Measurements from ENCODE around the gene CDK10.
"Not testable (repeated sequence)": the region's sequence is repeated elsewhere in the genome, so short reads cannot be mapped to it uniquely, and the experiment has no call there.

The CDK10 gene

GRCh38 chr16:89660146-89660545 lies 26.3 kb upstream of the CDK10 start:
- Histone ChIP-seq H3K36me3 (ENCODE audit: control insufficient read depth, insufficient read depth, low read length) (peaks cover 4% of the 10 kb centered on the region), H3K27me3 (replicated peaks; ENCODE audit: control insufficient read depth, insufficient read depth, low read length) (no peaks in the 10 kb centered on the region)

GRCh38 chr16:89661215-89661614 lies 25.3 kb upstream of the CDK10 start:
- DNase-seq (ENCODE audit: extremely low read depth, insufficient read length): no peak
- H3K27me3 ChIP-seq (replicated peaks; ENCODE audit: control insufficient read depth, insufficient read depth, low read length): no peaks in the 10 kb centered on the region
- peaks cover 4% of the 10 kb centered on the region for H3K36me3 ChIP-seq (ENCODE audit: control insufficient read depth, insufficient read depth, low read length)
- no peak overlapping the region for H3K4me3 ChIP-seq (replicated peaks; ENCODE audit: low read depth, low read length)
- TF ChIP-seq, protein P1, sequence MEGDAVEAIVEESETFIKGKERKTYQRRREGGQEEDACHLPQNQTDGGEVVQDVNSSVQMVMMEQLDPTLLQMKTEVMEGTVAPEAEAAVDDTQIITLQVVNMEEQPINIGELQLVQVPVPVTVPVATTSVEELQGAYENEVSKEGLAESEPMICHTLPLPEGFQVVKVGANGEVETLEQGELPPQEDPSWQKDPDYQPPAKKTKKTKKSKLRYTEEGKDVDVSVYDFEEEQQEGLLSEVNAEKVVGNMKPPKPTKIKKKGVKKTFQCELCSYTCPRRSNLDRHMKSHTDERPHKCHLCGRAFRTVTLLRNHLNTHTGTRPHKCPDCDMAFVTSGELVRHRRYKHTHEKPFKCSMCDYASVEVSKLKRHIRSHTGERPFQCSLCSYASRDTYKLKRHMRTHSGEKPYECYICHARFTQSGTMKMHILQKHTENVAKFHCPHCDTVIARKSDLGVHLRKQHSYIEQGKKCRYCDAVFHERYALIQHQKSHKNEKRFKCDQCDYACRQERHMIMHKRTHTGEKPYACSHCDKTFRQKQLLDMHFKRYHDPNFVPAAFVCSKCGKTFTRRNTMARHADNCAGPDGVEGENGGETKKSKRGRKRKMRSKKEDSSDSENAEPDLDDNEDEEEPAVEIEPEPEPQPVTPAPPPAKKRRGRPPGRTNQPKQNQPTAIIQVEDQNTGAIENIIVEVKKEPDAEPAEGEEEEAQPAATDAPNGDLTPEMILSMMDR (IDR thresholded peaks at IDR 0.05; ENCODE audit: insufficient read depth, low read length, poor library complexity, severe bottlenecking): no peak

More at GRCh38 chr16:89660146-89660545, 26.3 kb upstream of the CDK10 start:
- no peak for DNase-seq (ENCODE audit: extremely low read depth, insufficient read length)
- no peak overlapping the region for H3K4me3 ChIP-seq (replicated peaks; ENCODE audit: low read depth, low read length)
- TF ChIP-seq, protein P1 (IDR thresholded peaks at IDR 0.05; ENCODE audit: insufficient read depth, low read length, poor library complexity, severe bottlenecking): no peak

DNA sequence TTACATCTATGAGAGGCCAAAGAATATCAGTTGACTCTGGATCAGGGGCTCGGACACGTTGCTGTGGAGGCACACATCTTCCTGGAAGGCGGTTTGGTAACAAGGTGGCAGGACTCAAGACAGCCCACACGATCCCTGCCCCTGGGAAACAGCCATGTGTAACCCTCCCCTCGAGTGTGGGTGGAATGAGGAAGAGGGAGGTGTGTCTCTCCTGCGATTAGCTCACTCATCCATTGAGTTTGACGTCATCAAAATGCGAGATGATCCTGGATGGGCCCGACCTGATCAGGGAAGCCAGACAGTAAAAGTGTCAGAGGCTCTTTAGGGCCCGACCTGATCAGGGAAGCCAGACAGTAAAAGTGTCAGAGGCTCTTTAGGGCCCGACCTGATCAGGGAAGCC lies 22.3 kb upstream of the CDK10 start:
- H3K4me3 ChIP-seq (replicated peaks; ENCODE audit: low read depth, low read length); H3K36me3 ChIP-seq (ENCODE audit: control insufficient read depth, insufficient read depth, low read length); DNase-seq (ENCODE audit: extremely low read depth, insufficient read length); H3K27me3 ChIP-seq (replicated peaks; ENCODE audit: control insufficient read depth, insufficient read depth, low read length): not testable (repeated sequence)

- DNase-seq (ENCODE audit: extremely low read depth, insufficient read length); H3K27me3 ChIP-seq (replicated peaks; ENCODE audit: control insufficient read depth, insufficient read depth, low read length); H3K36me3 ChIP-seq (ENCODE audit: control insufficient read depth, insufficient read depth, low read length); H3K4me3 ChIP-seq (replicated peaks; ENCODE audit: low read depth, low read length): not testable (repeated sequence)
- TF ChIP-seq, protein P1 (IDR thresholded peaks at IDR 0.05; ENCODE audit: insufficient read depth, low read length, poor library complexity, severe bottlenecking): peak; percentile 45
Measured at GRCh38 chr16:89667000-89667399, 19.5 kb upstream of the CDK10 start.

DNA sequence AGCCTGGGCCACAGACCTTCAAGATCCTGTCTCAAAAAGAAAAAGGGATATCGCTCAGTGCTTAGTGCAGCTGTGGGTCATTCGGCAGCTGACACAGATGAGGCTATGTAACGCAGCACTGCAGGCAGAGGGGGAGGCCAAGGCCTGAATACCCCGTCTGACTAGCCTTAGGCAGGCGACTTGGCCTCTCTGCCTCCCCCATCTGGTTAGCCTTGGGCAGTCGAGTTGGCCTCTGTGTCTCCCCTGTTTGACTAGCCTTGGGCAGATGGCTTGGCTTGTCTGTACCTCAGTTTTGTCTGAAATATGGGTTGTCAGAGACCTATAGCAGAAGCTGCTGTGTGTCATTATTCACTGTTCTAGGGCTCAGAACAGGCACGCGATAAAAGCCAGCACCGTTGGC lies 18.9 kb upstream of the CDK10 start:
- Histone ChIP-seq H3K36me3 (ENCODE audit: control insufficient read depth, insufficient read depth, low read length) (no peaks in the 10 kb centered on the region; the same call in 1 of the 2 replicates), H3K4me3 (replicated peaks; ENCODE audit: low read depth, low read length) (no peak overlapping the region), H3K27me3 (replicated peaks; ENCODE audit: control insufficient read depth, insufficient read depth, low read length) (no peaks in the 10 kb centered on the region)
- DNase-seq (ENCODE audit: extremely low read depth, insufficient read length): no peak
- TF ChIP-seq, protein P1 (IDR thresholded peaks at IDR 0.05; ENCODE audit: insufficient read depth, low read length, poor library complexity, severe bottlenecking): no peak

DNA sequence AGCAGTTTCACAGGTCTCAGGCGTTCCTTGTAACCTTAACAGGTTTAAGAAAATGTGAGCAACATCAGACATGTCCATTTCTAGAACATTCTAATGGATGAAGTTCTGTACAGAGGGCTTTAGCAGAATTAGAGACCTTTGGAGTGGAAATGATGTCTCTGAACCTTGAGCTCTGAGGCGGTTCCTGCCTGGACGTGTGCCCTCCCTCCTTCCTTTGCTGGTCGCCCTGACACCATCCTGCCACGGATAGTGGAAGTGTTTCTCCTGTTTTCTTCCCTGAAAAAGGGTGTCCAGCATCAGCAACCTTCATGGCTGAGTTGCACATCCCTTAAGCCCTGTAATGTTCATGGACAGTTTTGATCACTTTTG lies 17.7 kb upstream of the CDK10 start:
- H3K4me3 ChIP-seq (replicated peaks; ENCODE audit: low read depth, low read length): no peak overlapping the region
- no peaks in the 10 kb centered on the region; the same call in 1 of the 2 replicates for H3K36me3 ChIP-seq (ENCODE audit: control insufficient read depth, insufficient read depth, low read length)
- DNase-seq (ENCODE audit: extremely low read depth, insufficient read length): no peak

More for the DNA sequence above, 17.7 kb upstream of the CDK10 start:
- TF ChIP-seq, protein P1 (IDR thresholded peaks at IDR 0.05; ENCODE audit: insufficient read depth, low read length, poor library complexity, severe bottlenecking): no peak
- H3K27me3 ChIP-seq (replicated peaks; ENCODE audit: control insufficient read depth, insufficient read depth, low read length): no peaks in the 10 kb centered on the region

All from GM06990 (cell line).